ENCODE measurements around the gene FCAR. TPM values are rescaled to one million over a fixed set of nuclear protein-coding genes. Genes with fewer than 3 reads are reported as not detected.

Gene FCAR
- total and polyA plus RNA-seq, 2 of the 4 experiments (the other 2 are of a cell fraction) = not detected

DNA sequence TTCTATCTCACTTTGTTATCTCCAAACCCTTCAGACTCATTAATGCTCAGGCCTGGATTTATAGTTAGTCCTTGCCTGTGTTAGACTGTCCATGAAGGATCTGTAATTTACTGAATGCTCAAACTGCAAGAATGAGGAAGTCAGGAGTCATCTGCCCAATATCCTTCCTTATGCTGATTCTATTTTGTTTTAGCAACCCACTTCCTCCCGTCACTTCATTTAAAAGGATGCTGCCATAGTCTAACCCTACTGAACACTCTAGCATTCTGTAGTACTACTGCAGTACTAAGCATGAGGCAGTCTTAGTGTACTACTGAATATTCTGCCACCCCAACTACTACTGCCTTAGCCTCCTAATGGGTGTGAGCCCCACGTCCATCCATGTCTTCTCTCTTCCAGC, 1.5 kb downstream of the FCAR start:
- dilution Hi-C loops (cut with HindIII; ENCODE audit: low sequenced_read_pairs, unreplicated experiment) = no loop called here
- WGBS, 2 experiments (ENCODE audit: extremely low coverage in 2 of 2, insufficient read length in 1 of 2) = no CpG with 5 or more reads among the region's 2 CpGs
- H3K36me3 ChIP-seq (ENCODE audit: control insufficient read depth, insufficient read depth, low read length) = no peaks in the 10 kb centered on the region
- no peak overlapping the region for H3K14ac ChIP-seq (replicated peaks; ENCODE audit: low read depth, low read length)
- H3K56ac ChIP-seq (ENCODE audit: extremely low read depth, insufficient read depth, low read length) = no peak overlapping the region
- no peak overlapping the region for H3K23ac ChIP-seq (ENCODE audit: low read depth, low read length)
- H2BK15ac ChIP-seq (ENCODE audit: low read depth, low read length) = no peak overlapping the region
- H3K9me3 ChIP-seq (ENCODE audit: control insufficient read depth, insufficient read depth, low read length) = peaks cover 8% of the 10 kb centered on the region; the same call in 1 of the 2 replicates
- no peak overlapping the region for H2BK120ac ChIP-seq (ENCODE audit: low read depth, low read length)
- in situ Hi-C loops (cut with MboI; ENCODE audit: low sequenced_read_pairs) = no loop called here
- H4K5ac ChIP-seq (ENCODE audit: low read depth, low read length) = no peak overlapping the region
- no peak for TF ChIP-seq SMC3 (IDR thresholded peaks at IDR 0.05; ENCODE audit: low read depth, low read length)
- TF ChIP-seq MAZ (IDR thresholded peaks at IDR 0.05; ENCODE audit: borderline replicate concordance, low read depth, low read length) = no peak
- no peak for TF ChIP-seq RCOR1 (IDR thresholded peaks at IDR 0.05; ENCODE audit: insufficient replicate concordance, low read length)
- TF ChIP-seq RAD21 (IDR thresholded peaks at IDR 0.05; ENCODE audit: low read length) = no peak
- intact Hi-C loops (cut with micrococcal nuclease) = no loop called here
- no peak overlapping the region for H3K9ac ChIP-seq (ENCODE audit: low read depth, low read length)
- H2BK20ac ChIP-seq (ENCODE audit: low read depth, low read length) = no peak overlapping the region
- no peaks in the 10 kb centered on the region for H3K27me3 ChIP-seq (ENCODE audit: control insufficient read depth, insufficient read depth, low read length)
- H3K4me2 ChIP-seq (ENCODE audit: low read depth, low read length) = no peak overlapping the region
- no peak overlapping the region for H2BK5ac ChIP-seq (ENCODE audit: low read depth, low read length, poor library complexity, severe bottlenecking)
- H3K4ac ChIP-seq (ENCODE audit: low read depth, low read length) = no peak overlapping the region
- no peak overlapping the region for H3K18ac ChIP-seq (ENCODE audit: low read depth, low read length)
- H4K91ac ChIP-seq (ENCODE audit: insufficient read depth, low read depth, low read length) = no peak overlapping the region
- no peak overlapping the region for H4K8ac ChIP-seq (ENCODE audit: low read depth in 2 of 2, low read length in 2 of 2)
- no peak overlapping the region for H3K4me3 ChIP-seq (ENCODE audit: insufficient read depth, low read depth, low read length)
- H3K4me1 ChIP-seq (ENCODE audit: control insufficient read depth, insufficient read depth, low read length) = no peaks in the 10 kb centered on the region
- POLR2A ChIA-PET (ENCODE audit: unreplicated experiment) = interaction anchor here (0.6 kb wide), 1 partner anchor 10 kb away, joined by 3 read pairs; no protein-coding TSS in a partner anchor
- no peak overlapping the region for H2AFZ ChIP-seq (replicated peaks; ENCODE audit: low read length, poor library complexity)
- ATAC-seq (ENCODE audit: low read depth) = no peak
- no peaks in the 10 kb centered on the region for H3K79me1 ChIP-seq (ENCODE audit: low read depth in 1 of 2, low read length in 2 of 2)
- H3K27ac ChIP-seq (ENCODE audit: insufficient read depth, low read length) = no peak overlapping the region
- H3K9me1 ChIP-seq (ENCODE audit: insufficient read depth, low read length) = no peaks in the 10 kb centered on the region
- H4K20me1 ChIP-seq (ENCODE audit: insufficient read depth, low read length) = no peaks in the 10 kb centered on the region
- no peak overlapping the region for H2AK5ac ChIP-seq (ENCODE audit: low read depth, low read length)
- CTCF ChIA-PET = no interaction called here
- H2AK9ac ChIP-seq (replicated peaks; ENCODE audit: low read depth, low read length, poor library complexity) = no peak overlapping the region
- no peak for DNase-seq
- no TSS peak for BruUV-seq (replicated peaks)
